ENCODE measurements around the gene NUP153.

Gene NUP153

GRCh38 chr6:17744019-17744756 is 37.5 kb upstream of the NUP153 start:
- Histone ChIP-seq H3K9ac (ENCODE audit: low read depth, low read length, poor library complexity, severe bottlenecking) (no peak overlapping the region), H4K20me1 (ENCODE audit: insufficient read depth, low read length, poor library complexity, severe bottlenecking) (no peaks in the 10 kb centered on the region), H3K36me3 (ENCODE audit: insufficient read depth, low read length) (no peaks in the 10 kb centered on the region), H3K9me2 (replicated peaks; ENCODE audit: low read depth, low read length) (no peaks in the 10 kb centered on the region), H2AFZ (ENCODE audit: low read length) (no peak overlapping the region), H3K4me2 (ENCODE audit: low read depth, low read length, poor library complexity, severe bottlenecking) (no peak overlapping the region), H3K79me2 (ENCODE audit: insufficient read depth, low read length) (no peaks in the 10 kb centered on the region), H3K4me3 (ENCODE audit: low read length, poor library complexity, severe bottlenecking) (no peak overlapping the region), H3K9me3 (ENCODE audit: insufficient read depth, low read depth, low read length) (no peaks in the 10 kb centered on the region), H3K27me3 (ENCODE audit: insufficient read depth, low read length, poor library complexity, severe bottlenecking) (no peaks in the 10 kb centered on the region), H3F3A (ENCODE audit: low read depth) (no peaks in the 10 kb centered on the region), H3K4me1 (ENCODE audit: insufficient read depth, low read length, poor library complexity, severe bottlenecking) (no peaks in the 10 kb centered on the region)
- TF ChIP-seq EZH2phosphoT487 (IDR thresholded peaks at IDR 0.05; ENCODE audit: borderline replicate concordance) (no peak), CTCF (conservative IDR thresholded peaks at IDR 0.05; ENCODE audit: low read length) (no peak)

GRCh38 chr6:17741507-17741906 is 34.8 kb upstream of the NUP153 start:
- Histone ChIP-seq H3K4me3 (ENCODE audit: low read length, poor library complexity, severe bottlenecking) (no peak overlapping the region), H2AFZ (ENCODE audit: low read length) (no peak overlapping the region), H3K79me2 (ENCODE audit: insufficient read depth, low read length) (no peaks in the 10 kb centered on the region), H3K36me3 (ENCODE audit: insufficient read depth, low read length) (no peaks in the 10 kb centered on the region), H3K9me2 (replicated peaks; ENCODE audit: low read depth, low read length) (no peaks in the 10 kb centered on the region), H3K4me1 (ENCODE audit: insufficient read depth, low read length, poor library complexity, severe bottlenecking) (no peaks in the 10 kb centered on the region), H3K27me3 (ENCODE audit: insufficient read depth, low read length, poor library complexity, severe bottlenecking) (no peaks in the 10 kb centered on the region), H3K9ac (ENCODE audit: low read depth, low read length, poor library complexity, severe bottlenecking) (no peak overlapping the region), H4K20me1 (ENCODE audit: insufficient read depth, low read length, poor library complexity, severe bottlenecking) (no peaks in the 10 kb centered on the region), H3F3A (ENCODE audit: low read depth) (no peaks in the 10 kb centered on the region), H3K4me2 (ENCODE audit: low read depth, low read length, poor library complexity, severe bottlenecking) (no peak overlapping the region), H3K9me3 (ENCODE audit: insufficient read depth, low read depth, low read length) (no peaks in the 10 kb centered on the region)
- TF ChIP-seq CTCF (conservative IDR thresholded peaks at IDR 0.05; ENCODE audit: low read length): no peak
- no peak for TF ChIP-seq EZH2phosphoT487 (IDR thresholded peaks at IDR 0.05; ENCODE audit: borderline replicate concordance)

GRCh38 chr6:17740559-17741220 is 34.0 kb upstream of the NUP153 start:
- TF ChIP-seq CTCF (conservative IDR thresholded peaks at IDR 0.05; ENCODE audit: low read length): no peak
- TF ChIP-seq EZH2phosphoT487 (IDR thresholded peaks at IDR 0.05; ENCODE audit: borderline replicate concordance): no peak
- no peaks in the 10 kb centered on the region for H3K27me3 ChIP-seq (ENCODE audit: insufficient read depth, low read length, poor library complexity, severe bottlenecking)
- no peaks in the 10 kb centered on the region for H3F3A ChIP-seq (ENCODE audit: low read depth)
- no peaks in the 10 kb centered on the region for H3K36me3 ChIP-seq (ENCODE audit: insufficient read depth, low read length)
- no peak overlapping the region for H3K4me3 ChIP-seq (ENCODE audit: low read length, poor library complexity, severe bottlenecking)
- no peak overlapping the region for H2AFZ ChIP-seq (ENCODE audit: low read length)
- H3K9me3 ChIP-seq (ENCODE audit: insufficient read depth, low read depth, low read length): no peaks in the 10 kb centered on the region
- no peak overlapping the region for H3K9ac ChIP-seq (ENCODE audit: low read depth, low read length, poor library complexity, severe bottlenecking)
- H3K79me2 ChIP-seq (ENCODE audit: insufficient read depth, low read length): no peaks in the 10 kb centered on the region
- H3K4me2 ChIP-seq (ENCODE audit: low read depth, low read length, poor library complexity, severe bottlenecking): no peak overlapping the region
- H3K9me2 ChIP-seq (replicated peaks; ENCODE audit: low read depth, low read length): no peaks in the 10 kb centered on the region
- H4K20me1 ChIP-seq (ENCODE audit: insufficient read depth, low read length, poor library complexity, severe bottlenecking): no peaks in the 10 kb centered on the region
- H3K4me1 ChIP-seq (ENCODE audit: insufficient read depth, low read length, poor library complexity, severe bottlenecking): no peaks in the 10 kb centered on the region
